Neural cell (in vitro differentiated cells): ENCODE results near the gene DIAPH1. TPM values are rescaled to one million over a fixed set of nuclear protein-coding genes. Genes with fewer than 3 reads are reported as not detected.

ENCODE experiments used
- H2AFZ ChIP-seq: fragments of 200-600, 300-800 bp; sonication (generic), shearing (Covaris generic); 2 replicates; pipeline ENCODE4 v1.6.0; 2014; ENCODE audit warnings: low read depth, mild to moderate bottlenecking, antibody characterized with exemption, low read length, moderate library complexity
- H3F3A ChIP-seq: fragments of 200-600 bp; shearing (Covaris generic); 2 replicates; pipeline ENCODE4 v1.6.1; 2016; ENCODE audit warnings: mild to moderate bottlenecking, moderate library complexity, mixed read lengths, antibody characterized with exemption, low read length; ENCODE audit not compliant: insufficient read depth, poor library complexity, severe bottlenecking
- H3K27ac ChIP-seq: fragments of 200-600, 300-800 bp; sonication (generic), shearing (Covaris generic); 2 replicates; pipeline ENCODE4 v1.5.1; 2014; ENCODE audit warnings: mild to moderate bottlenecking, low read length, moderate library complexity
- H3K27me3 ChIP-seq: fragments of 300-800, 200-600 bp; sonication (generic), shearing (Covaris generic); 2 replicates; pipeline ENCODE4 v1.6.0; 2014; ENCODE audit warnings: mild to moderate bottlenecking, low read depth, low read length, moderate library complexity; ENCODE audit not compliant: insufficient read depth
- H3K36me3 ChIP-seq: fragments of 300-800, 200-600 bp; sonication (generic), shearing (Covaris generic); 2 replicates; pipeline ENCODE4 v1.5.1; 2014; ENCODE audit warnings: mild to moderate bottlenecking, antibody characterized with exemption, low read length, moderate library complexity; ENCODE audit not compliant: insufficient read depth
- H3K4me2 ChIP-seq: fragments of 300-800, 200-600 bp; sonication (generic), shearing (Covaris generic); 2 replicates; pipeline ENCODE4 v1.6.0; 2014; ENCODE audit warnings: mild to moderate bottlenecking, low read length
- H3K4me3 ChIP-seq: fragments of 300-800, 200-600 bp; sonication (generic), shearing (Covaris generic); 2 replicates; pipeline ENCODE4 v1.5.1; 2014; ENCODE audit warnings: mild to moderate bottlenecking, low read length, moderate library complexity
- H3K79me2 ChIP-seq: fragments of 200-600 bp; shearing (Covaris generic); replicated peaks from 2 replicates; pipeline ENCODE4 v1.6.0; 2014; ENCODE audit warnings: mild to moderate bottlenecking, low read length, moderate library complexity; ENCODE audit not compliant: insufficient read depth
- H3K9ac ChIP-seq: fragments of 300-800, 200-600 bp; sonication (generic), shearing (Covaris generic); 2 replicates; pipeline ENCODE4 v1.6.1; 2016; ENCODE audit warnings: mild to moderate bottlenecking, low read length, mixed read lengths
- H3K9me2 ChIP-seq: fragments of 200-600 bp; shearing (Covaris generic); 2 replicates; pipeline ENCODE4 v1.6.1; 2016; ENCODE audit warnings: mild to moderate bottlenecking, low read length, mixed read lengths; ENCODE audit not compliant: insufficient read depth
- H3K9me3 ChIP-seq: fragments of 200-600, 300-800 bp; sonication (generic), shearing (Covaris generic); 2 replicates; pipeline ENCODE4 v1.6.1; 2016; ENCODE audit warnings: mild to moderate bottlenecking, mixed run types, low read length, moderate library complexity, mixed read lengths
- H4K20me1 ChIP-seq: fragments of 200-600 bp; shearing (Covaris generic); 2 replicates; pipeline ENCODE4 v1.6.1; 2016; ENCODE audit warnings: mild to moderate bottlenecking, mixed run types; ENCODE audit not compliant: insufficient read depth
- EP300 ChIP-seq: fragments of 450-650 bp; conservative IDR thresholded peaks from 2 replicates; pipeline ENCODE4 v1.6.1; 2014; ENCODE audit warnings: antibody characterized with exemption, mild to moderate bottlenecking, moderate library complexity; ENCODE audit not compliant: poor library complexity, severe bottlenecking
- EZH2 ChIP-seq: fragments of 200-600, 300-800 bp; shearing (Covaris generic), sonication (generic); IDR thresholded peaks from 2 replicates; pipeline ENCODE4 v1.6.1; 2014; ENCODE audit warnings: antibody characterized with exemption, low read length, borderline replicate concordance, mild to moderate bottlenecking; ENCODE audit not compliant: insufficient read depth, poor library complexity, severe bottlenecking
- MXI1 ChIP-seq: fragments of 450-650 bp; conservative IDR thresholded peaks from 2 replicates; pipeline ENCODE4 v1.6.1; 2014; ENCODE audit warnings: antibody characterized with exemption, mild to moderate bottlenecking; ENCODE audit not compliant: poor library complexity, severe bottlenecking
- POLR2AphosphoS5 ChIP-seq: IDR thresholded peaks from 2 replicates; pipeline ENCODE4 v1.6.1; 2012
- RAD21 ChIP-seq: fragments of 450-650 bp; conservative IDR thresholded peaks from 2 replicates; pipeline ENCODE4 v1.6.1; 2014; ENCODE audit warnings: antibody characterized with exemption, mild to moderate bottlenecking, moderate library complexity
- SMC3 ChIP-seq: fragments of 450-650 bp; conservative IDR thresholded peaks from 2 replicates; pipeline ENCODE4 v1.6.1; 2014; ENCODE audit warnings: antibody characterized with exemption, mild to moderate bottlenecking, moderate library complexity; ENCODE audit not compliant: poor library complexity
- TAF1 ChIP-seq: IDR thresholded peaks from 2 replicates; pipeline ENCODE4 v1.6.1; 2012; ENCODE audit warnings: low read depth
- polyA plus RNA-seq: library from polyadenylated mRNA; depleted of rRNA; stranded (reverse); fragments of >200 nt; gene quantifications from 2 replicates; pipeline ENCODE4 v1.2.3, GENCODE V29; 2014
- small RNA-seq, 3 experiments: library from RNA; depleted of rRNA; stranded (forward); fragments of <200 nt; gene quantifications; one replicate each; pipeline ENCODE3, GENCODE V24; 2012
- TF ChIP-seq, protein P1 (sequence below): fragments of 450-650 bp; IDR thresholded peaks from 2 replicates; pipeline ENCODE4 v1.5.1; 2014; ENCODE audit warnings: antibody characterized with exemption, mild to moderate bottlenecking, moderate library complexity; ENCODE audit not compliant: poor library complexity, severe bottlenecking
- TF ChIP-seq, protein P2 (sequence below): IDR thresholded peaks from 2 replicates; pipeline ENCODE4 v1.6.1; 2012; ENCODE audit warnings: borderline replicate concordance

Gene DIAPH1
- polyA plus RNA-seq, 1 donor from 2014 or later = 21.9 TPM

DNA sequence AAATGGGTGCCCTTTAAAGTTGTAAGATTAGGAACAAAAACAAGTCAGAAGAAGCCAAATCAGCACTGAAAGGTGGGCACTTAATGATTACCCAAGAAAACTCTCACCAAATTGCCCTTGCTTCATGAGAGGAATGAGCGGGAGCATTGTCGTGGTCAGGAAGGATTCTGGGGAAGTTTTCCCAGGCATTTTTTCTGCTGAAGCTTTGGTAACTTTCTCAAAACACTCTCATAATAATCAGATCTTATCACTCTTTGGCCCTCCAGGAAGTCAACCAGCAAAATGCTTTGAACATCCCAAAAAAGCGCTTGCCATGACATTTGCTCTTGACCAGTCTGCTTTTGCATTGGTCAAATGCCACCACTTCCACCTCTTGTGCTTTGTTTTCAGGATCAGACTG lies 153.4 kb downstream of the DIAPH1 start:
- Histone ChIP-seq H4K20me1 (no peaks in the 10 kb centered on the region), H3K9ac (no peak overlapping the region), H3K27me3 (no peaks in the 10 kb centered on the region), H3K27ac (no peak overlapping the region), H3K36me3 (no peaks in the 10 kb centered on the region), H3K9me2 (no peaks in the 10 kb centered on the region), H2AFZ (no peak overlapping the region), H3K9me3 (no peaks in the 10 kb centered on the region), H3K4me2 (no peak overlapping the region), H3K79me2 (peaks cover 13% of the 10 kb centered on the region), H3K4me3 (no peak overlapping the region), H3F3A (no peaks in the 10 kb centered on the region)
- TF ChIP-seq, protein P1, sequence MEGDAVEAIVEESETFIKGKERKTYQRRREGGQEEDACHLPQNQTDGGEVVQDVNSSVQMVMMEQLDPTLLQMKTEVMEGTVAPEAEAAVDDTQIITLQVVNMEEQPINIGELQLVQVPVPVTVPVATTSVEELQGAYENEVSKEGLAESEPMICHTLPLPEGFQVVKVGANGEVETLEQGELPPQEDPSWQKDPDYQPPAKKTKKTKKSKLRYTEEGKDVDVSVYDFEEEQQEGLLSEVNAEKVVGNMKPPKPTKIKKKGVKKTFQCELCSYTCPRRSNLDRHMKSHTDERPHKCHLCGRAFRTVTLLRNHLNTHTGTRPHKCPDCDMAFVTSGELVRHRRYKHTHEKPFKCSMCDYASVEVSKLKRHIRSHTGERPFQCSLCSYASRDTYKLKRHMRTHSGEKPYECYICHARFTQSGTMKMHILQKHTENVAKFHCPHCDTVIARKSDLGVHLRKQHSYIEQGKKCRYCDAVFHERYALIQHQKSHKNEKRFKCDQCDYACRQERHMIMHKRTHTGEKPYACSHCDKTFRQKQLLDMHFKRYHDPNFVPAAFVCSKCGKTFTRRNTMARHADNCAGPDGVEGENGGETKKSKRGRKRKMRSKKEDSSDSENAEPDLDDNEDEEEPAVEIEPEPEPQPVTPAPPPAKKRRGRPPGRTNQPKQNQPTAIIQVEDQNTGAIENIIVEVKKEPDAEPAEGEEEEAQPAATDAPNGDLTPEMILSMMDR = no peak
- TF ChIP-seq MXI1 (no peak), RAD21 (no peak), TAF1 (no peak), POLR2AphosphoS5 (no peak), EP300 (no peak), SMC3 (no peak), EZH2 (no peak)
- TF ChIP-seq, protein P2, sequence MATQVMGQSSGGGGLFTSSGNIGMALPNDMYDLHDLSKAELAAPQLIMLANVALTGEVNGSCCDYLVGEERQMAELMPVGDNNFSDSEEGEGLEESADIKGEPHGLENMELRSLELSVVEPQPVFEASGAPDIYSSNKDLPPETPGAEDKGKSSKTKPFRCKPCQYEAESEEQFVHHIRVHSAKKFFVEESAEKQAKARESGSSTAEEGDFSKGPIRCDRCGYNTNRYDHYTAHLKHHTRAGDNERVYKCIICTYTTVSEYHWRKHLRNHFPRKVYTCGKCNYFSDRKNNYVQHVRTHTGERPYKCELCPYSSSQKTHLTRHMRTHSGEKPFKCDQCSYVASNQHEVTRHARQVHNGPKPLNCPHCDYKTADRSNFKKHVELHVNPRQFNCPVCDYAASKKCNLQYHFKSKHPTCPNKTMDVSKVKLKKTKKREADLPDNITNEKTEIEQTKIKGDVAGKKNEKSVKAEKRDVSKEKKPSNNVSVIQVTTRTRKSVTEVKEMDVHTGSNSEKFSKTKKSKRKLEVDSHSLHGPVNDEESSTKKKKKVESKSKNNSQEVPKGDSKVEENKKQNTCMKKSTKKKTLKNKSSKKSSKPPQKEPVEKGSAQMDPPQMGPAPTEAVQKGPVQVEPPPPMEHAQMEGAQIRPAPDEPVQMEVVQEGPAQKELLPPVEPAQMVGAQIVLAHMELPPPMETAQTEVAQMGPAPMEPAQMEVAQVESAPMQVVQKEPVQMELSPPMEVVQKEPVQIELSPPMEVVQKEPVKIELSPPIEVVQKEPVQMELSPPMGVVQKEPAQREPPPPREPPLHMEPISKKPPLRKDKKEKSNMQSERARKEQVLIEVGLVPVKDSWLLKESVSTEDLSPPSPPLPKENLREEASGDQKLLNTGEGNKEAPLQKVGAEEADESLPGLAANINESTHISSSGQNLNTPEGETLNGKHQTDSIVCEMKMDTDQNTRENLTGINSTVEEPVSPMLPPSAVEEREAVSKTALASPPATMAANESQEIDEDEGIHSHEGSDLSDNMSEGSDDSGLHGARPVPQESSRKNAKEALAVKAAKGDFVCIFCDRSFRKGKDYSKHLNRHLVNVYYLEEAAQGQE = no peak

Small RNAs within 50 kb of the gene (small RNA-seq; reads per million reads assigned to genes)
- 0 reads per million in 3 experiments for gene RPS27AP10

Other genes with a start within 250 kb of the DIAPH1 start
- gene PCDHGB3, start 248.8 kb downstream of the DIAPH1 start, polyA plus RNA-seq = not detected in 2 replicates
- 0.09 TPM in 1 of 2 replicates, not detected in the other for gene PCDHGA6, start 245.1 kb downstream of the DIAPH1 start, polyA plus RNA-seq
- gene PCDHGA7, start 236.3 kb downstream of the DIAPH1 start, polyA plus RNA-seq = not detected in 2 replicates
- 9.3 and 13.0 TPM in 2 replicates for gene PCDHGB4, start 231.3 kb downstream of the DIAPH1 start, polyA plus RNA-seq
- gene PCDHGA8, start 226.4 kb downstream of the DIAPH1 start, polyA plus RNA-seq = 0.19 and 0.38 TPM in 2 replicates
- 0.17 and 0.54 TPM in 2 replicates for gene PCDHGB5, start 221.1 kb downstream of the DIAPH1 start, polyA plus RNA-seq
- 0.11 TPM in 1 of 2 replicates, not detected in the other for gene PCDHGA9, start 216.2 kb downstream of the DIAPH1 start, polyA plus RNA-seq
- 29.2 and 34.4 TPM in 2 replicates for gene PCDHGB6, start 211.0 kb downstream of the DIAPH1 start, polyA plus RNA-seq
- gene PCDHGA10, start 206.0 kb downstream of the DIAPH1 start, polyA plus RNA-seq = 7.3 and 8.1 TPM in 2 replicates
- gene PCDHGB7, start 201.3 kb downstream of the DIAPH1 start, polyA plus RNA-seq = 4.7 and 5.1 TPM in 2 replicates
- gene PCDHGA11, start 197.9 kb downstream of the DIAPH1 start, polyA plus RNA-seq = 0.32 and 0.62 TPM in 2 replicates
- gene PCDHGA12, start 188.5 kb downstream of the DIAPH1 start, polyA plus RNA-seq = 0.11 and 0.56 TPM in 2 replicates
- 2.1 and 2.8 TPM in 2 replicates for gene PCDHGC3, start 143.0 kb downstream of the DIAPH1 start, polyA plus RNA-seq
- 4.3 and 6.4 TPM in 2 replicates for gene PCDHGC4, start 134.0 kb downstream of the DIAPH1 start, polyA plus RNA-seq
- 0.51 and 0.54 TPM in 2 replicates for gene PCDHGC5, start 129.9 kb downstream of the DIAPH1 start, polyA plus RNA-seq
- 115 and 138 TPM in 2 replicates for gene HDAC3, start 17.8 kb upstream of the DIAPH1 start, polyA plus RNA-seq
- 44.9 and 49.4 TPM in 2 replicates for gene RELL2, start 18.0 kb upstream of the DIAPH1 start, polyA plus RNA-seq
- gene FCHSD1, start 32.4 kb upstream of the DIAPH1 start, polyA plus RNA-seq = 3.9 and 5.4 TPM in 2 replicates
- gene ARAP3, start 63.2 kb upstream of the DIAPH1 start, polyA plus RNA-seq = 1.4 and 1.8 TPM in 2 replicates